HCT116 (cell line): ENCODE measurements around the gene IL18. TPM values are rescaled to one million over a fixed set of nuclear protein-coding genes. Genes with fewer than 3 reads are reported as not detected.

ENCODE experiments used
- ATAC-seq: fragments of 200-7000 bp; cut with Tn5 transposase; 2 replicates; pipeline ENCODE4 v1.9.1; 2020; ENCODE audit warnings: mild to moderate bottlenecking, moderate library complexity
- BruUV-seq: library from RNA; stranded (reverse); fragments of 400-500 nt; replicated peaks from 2 replicates; lab custom pipeline; 2021; lab: Mats Ljungman, UMichigan
- CTCF ChIA-PET: fragments of 300-600 bp; sonication (Branson Sonifier 250); formaldehyde crosslinking; loops from one replicate; lab custom pipeline; 2021; ENCODE audit warnings: antibody characterized with exemption; lab: Charles Lee
- POLR2A ChIA-PET: fragments of 300-600, 350-600 bp; sonication (Branson Sonifier 250); formaldehyde crosslinking; loops from one replicate; lab custom pipeline; 2021; ENCODE audit warnings: antibody characterized with exemption; lab: Charles Lee
- RAD21 ChIA-PET, 2 experiments: fragments of 300-600 bp; sonication (Branson Sonifier 250); formaldehyde crosslinking; loops; one replicate each; lab custom pipeline; 2023; ENCODE audit warnings: low total read pairs in 2 of 2; ENCODE audit not compliant: uncharacterized antibody in 2 of 2, unreplicated experiment in 2 of 2, low non-redundant PET in 1 of 2; lab: Charles Lee
- DNase-seq: peaks from one replicate; pipeline ENCODE4 v3.0.0-alpha.2; 2010; ENCODE audit warnings: low read depth, low spot score
- H2AFZ ChIP-seq: fragments of 200-600 bp; shearing (Covaris generic), sonication (generic); 2 replicates; pipeline ENCODE4 v1.6.1; 2017; ENCODE audit warnings: low read depth, mixed run types, mixed read lengths, antibody characterized with exemption, low read length; ENCODE audit not compliant: poor library complexity, severe bottlenecking
- H3K27ac ChIP-seq: 2 replicates; pipeline ENCODE4 v1.5.1; 2012; ENCODE audit warnings: low read depth, low read length
- H3K27me3 ChIP-seq: fragments of 200-600 bp; sonication (generic); 2 replicates; pipeline ENCODE4 v1.6.1; 2016; ENCODE audit warnings: mixed run types, low read length, mixed read lengths; ENCODE audit not compliant: insufficient read depth
- H3K36me3 ChIP-seq, 2 experiments: fragments of 200-500 bp in 1 of 2; fragments of 200-600 bp in 1 of 2; sonication (Bioruptor generic) in 1 of 2; sonication (generic) in 1 of 2; 2 replicates each; pipeline versions ENCODE4 v1.5.1 to v1.6.1; 2014 to 2016; ENCODE audit warnings: low read length in 2 of 2, inconsistent platforms in 1 of 2, mixed read lengths in 1 of 2, mixed run types in 1 of 2; ENCODE audit not compliant: insufficient read depth in 2 of 2, control insufficient read depth in 1 of 2
- H3K4me1 ChIP-seq, 2 experiments: fragments of 200-600 bp in 1 of 2; sonication (generic) in 1 of 2; 2 replicates each; pipeline versions ENCODE4 v1.5.1 to v1.6.1; 2012 to 2017; ENCODE audit warnings: low read length in 2 of 2, inconsistent platforms in 1 of 2, mild to moderate bottlenecking in 1 of 2, mixed read lengths in 1 of 2, mixed run types in 1 of 2, moderate library complexity in 1 of 2; ENCODE audit not compliant: insufficient read depth in 2 of 2, control insufficient read depth in 1 of 2
- H3K4me2 ChIP-seq: fragments of 200-600 bp; sonication (generic); 2 replicates; pipeline ENCODE4 v1.6.1; 2017; ENCODE audit warnings: mixed run types, low read length, mixed read lengths
- H3K4me3 ChIP-seq, 2 experiments: fragments of 200-600 bp in 1 of 2; sonication (generic) in 1 of 2; replicated peaks in 1 of 2; 2 replicates each; pipeline ENCODE4 v1.5.1; 2011 to 2016; ENCODE audit warnings: low read length in 2 of 2, control low read depth in 1 of 2, low read depth in 1 of 2, mild to moderate bottlenecking in 1 of 2, mixed read lengths in 1 of 2, mixed run types in 1 of 2
- H3K79me2 ChIP-seq: fragments of 200-600 bp; sonication (generic); 2 replicates; pipeline ENCODE4 v1.6.1; 2017; ENCODE audit warnings: mild to moderate bottlenecking, mixed run types, low read length, moderate library complexity, mixed read lengths; ENCODE audit not compliant: insufficient read depth
- H3K9ac ChIP-seq: fragments of 200-600 bp; sonication (generic); 2 replicates; pipeline ENCODE4 v1.6.1; 2016; ENCODE audit warnings: low read length, mixed read lengths
- H3K9me2 ChIP-seq: fragments of 200-600 bp; sonication (generic), shearing (Covaris generic); 2 replicates; pipeline ENCODE4 v1.6.1; 2017; ENCODE audit warnings: mixed run types, mild to moderate bottlenecking, moderate library complexity; ENCODE audit not compliant: insufficient read depth
- H3K9me3 ChIP-seq, 2 experiments: fragments of 200-500 bp in 1 of 2; fragments of 200-600 bp in 1 of 2; sonication (Bioruptor generic) in 1 of 2; sonication (generic) in 1 of 2; 2 replicates each; pipeline ENCODE4 v1.6.1; 2014 to 2017; ENCODE audit warnings: low read length in 2 of 2, mixed read lengths in 2 of 2, inconsistent platforms in 1 of 2, low read depth in 1 of 2, mild to moderate bottlenecking in 1 of 2, mixed run types in 1 of 2, moderate library complexity in 1 of 2; ENCODE audit not compliant: control insufficient read depth in 1 of 2, insufficient read depth in 1 of 2
- H4K20me1 ChIP-seq: fragments of 200-600 bp; sonication (generic), shearing (Covaris generic); 2 replicates; pipeline ENCODE4 v1.6.1; 2017; ENCODE audit warnings: mixed run types, mild to moderate bottlenecking, moderate library complexity; ENCODE audit not compliant: insufficient read depth
- CBX3 ChIP-seq: IDR thresholded peaks from 2 replicates; pipeline ENCODE4 v1.6.1; 2012; ENCODE audit warnings: low read depth
- CEBPB ChIP-seq: IDR thresholded peaks from 2 replicates; pipeline ENCODE4 v1.6.1; 2012; ENCODE audit warnings: low read depth
- EGR1 ChIP-seq: IDR thresholded peaks from 2 replicates; pipeline ENCODE4 v1.6.1; 2012; ENCODE audit warnings: low read depth
- ELF1 ChIP-seq: IDR thresholded peaks from 2 replicates; pipeline ENCODE4 v1.6.1; 2012; ENCODE audit warnings: low read depth, borderline replicate concordance
- EZH2 ChIP-seq: fragments of 200-600 bp; sonication (generic); IDR thresholded peaks from 2 replicates; pipeline ENCODE4 v1.6.1; 2017; ENCODE audit warnings: antibody characterized with exemption, mixed run types
- EZH2phosphoT487 ChIP-seq: fragments of 200-600 bp; IDR thresholded peaks from 2 replicates; pipeline ENCODE4 v1.6.1; 2018; ENCODE audit warnings: antibody characterized with exemption, borderline replicate concordance
- FOSL1 ChIP-seq: IDR thresholded peaks from 2 replicates; pipeline ENCODE4 v1.6.1; 2012; ENCODE audit warnings: low read depth
- JUND ChIP-seq: IDR thresholded peaks from 2 replicates; pipeline ENCODE4 v1.6.1; 2012
- POLR2A ChIP-seq: IDR thresholded peaks from 2 replicates; pipeline ENCODE4 v1.7.0; 2011; ENCODE audit warnings: borderline replicate concordance; ENCODE audit not compliant: insufficient read depth, insufficient read length; ENCODE audit errors: extremely low read depth
- RAD21 ChIP-seq: IDR thresholded peaks from 2 replicates; pipeline ENCODE4 v1.6.1; 2012; ENCODE audit warnings: low read depth, mild to moderate bottlenecking
- SIN3A ChIP-seq: IDR thresholded peaks from 2 replicates; pipeline ENCODE4 v1.6.1; 2012; ENCODE audit warnings: low read depth
- SP1 ChIP-seq: IDR thresholded peaks from 2 replicates; pipeline ENCODE4 v1.6.1; 2012; ENCODE audit warnings: low read depth
- SRF ChIP-seq: IDR thresholded peaks from 2 replicates; pipeline ENCODE4 v1.6.1; 2012; ENCODE audit warnings: low read depth
- TCF7L2 ChIP-seq: IDR thresholded peaks from 2 replicates; pipeline ENCODE4 v1.7.0; 2011; ENCODE audit warnings: borderline replicate concordance, inconsistent platforms; ENCODE audit not compliant: insufficient read depth, insufficient read length; ENCODE audit errors: extremely low read depth
- ZBTB33 ChIP-seq: IDR thresholded peaks from 2 replicates; pipeline ENCODE4 v1.6.1; 2011; ENCODE audit warnings: mild to moderate bottlenecking, low read length, moderate library complexity; ENCODE audit not compliant: insufficient replicate concordance; ENCODE audit errors: extremely low read depth
- ZNF274 ChIP-seq: fragments of 200-500 bp; sonication (Bioruptor generic); IDR thresholded peaks from 2 replicates; pipeline ENCODE4 v1.6.1; 2014; ENCODE audit warnings: mild to moderate bottlenecking, low read depth, low read length, inconsistent platforms
- intact Hi-C: fragments of 100-400 bp; cut with micrococcal nuclease; formaldehyde crosslinking; loops from 2 replicates; pipeline ENCODE4 v1.10.0; 2022
- total RNA-seq: library from RNA; stranded (reverse); gene quantifications from one replicate; pipeline ENCODE4 v1.2.1, GENCODE V29; 2021; ENCODE audit not compliant: unreplicated experiment
- TF ChIP-seq, protein P1 (sequence below): IDR thresholded peaks from 2 replicates; pipeline ENCODE4 v1.6.1; 2012
- TF ChIP-seq, protein P2 (sequence below): IDR thresholded peaks from 2 replicates; pipeline ENCODE4 v1.6.1; 2012

Gene IL18
- total RNA-seq, 1 experiment from 2014 or later, result 112 TPM

- CTCF ChIA-PET, result no interaction called here
- TF ChIP-seq EZH2 (no peak), ELF1 (no peak)
- intact Hi-C loops, result no loop called here
- POLR2A ChIA-PET, result no interaction called here
- H3K27ac ChIP-seq, result no peak overlapping the region
- BruUV-seq, result no TSS peak
- H3K9me3 ChIP-seq, result no peaks in the 10 kb centered on the region
- H3K79me2 ChIP-seq, result no peaks in the 10 kb centered on the region
- RAD21 ChIA-PET, result no interaction called here
- H3K4me3 ChIP-seq, result no peak overlapping the region
- no peaks in the 10 kb centered on the region for H3K27me3 ChIP-seq
- H3K9me2 ChIP-seq, result no peaks in the 10 kb centered on the region
- no peaks in the 10 kb centered on the region; a peak in 1 of 4 replicates for H3K4me1 ChIP-seq
- no peak overlapping the region for H2AFZ ChIP-seq
- DNase-seq, result no peak
- H3K9ac ChIP-seq, result no peak overlapping the region
- ATAC-seq, result no peak
- no peaks in the 10 kb centered on the region for H3K36me3 ChIP-seq
- no peak overlapping the region for H3K4me2 ChIP-seq
- no peaks in the 10 kb centered on the region for H4K20me1 ChIP-seq
These were observed 22.4 kb upstream of the IL18 start for GRCh38 chr11:112186304-112186703.

DNA sequence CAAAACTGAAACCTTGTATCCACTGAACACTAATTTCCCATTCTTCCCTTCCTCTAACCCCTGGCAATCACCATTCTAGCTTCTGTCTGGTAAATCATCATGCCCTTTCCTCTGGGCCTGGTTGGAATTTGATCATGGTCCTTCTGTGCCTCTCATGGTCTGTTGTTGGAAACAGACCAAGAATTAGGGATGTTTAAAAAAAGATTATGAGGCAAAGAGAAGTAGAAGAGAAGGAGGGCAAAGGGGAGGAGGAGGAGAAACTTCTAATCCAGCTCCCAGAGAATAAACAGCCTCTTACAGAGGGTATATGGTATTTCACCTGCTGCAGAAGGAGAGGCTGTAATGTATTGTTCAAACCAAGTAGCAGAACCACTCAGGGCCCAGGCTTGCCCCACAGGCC lies 22.0 kb upstream of the IL18 start:
- H3K4me2 ChIP-seq, result no peak overlapping the region
- no peaks in the 10 kb centered on the region for H3K36me3 ChIP-seq
- ChIA-PET RAD21 (no interaction called here), POLR2A (no interaction called here), CTCF (no interaction called here)
- no peaks in the 10 kb centered on the region for H3K27me3 ChIP-seq
- H3K9me3 ChIP-seq, result no peaks in the 10 kb centered on the region
- H3K4me1 ChIP-seq, result no peaks in the 10 kb centered on the region; a peak in 1 of 4 replicates
- H3K27ac ChIP-seq, result no peak overlapping the region
- H3K79me2 ChIP-seq, result no peaks in the 10 kb centered on the region
- intact Hi-C loops, result no loop called here
- no peaks in the 10 kb centered on the region for H4K20me1 ChIP-seq
- no peak overlapping the region for H3K4me3 ChIP-seq
- no TSS peak for BruUV-seq
- DNase-seq (no peak), ATAC-seq (no peak)
- H3K9ac ChIP-seq, result no peak overlapping the region
- H3K9me2 ChIP-seq, result no peaks in the 10 kb centered on the region
- H2AFZ ChIP-seq, result no peak overlapping the region
- TF ChIP-seq FOSL1, result no peak
- TF ChIP-seq CBX3, result no peak
- TF ChIP-seq SIN3A, result no peak
- TF ChIP-seq RAD21, result no peak
- TF ChIP-seq JUND, result no peak
- no peak for TF ChIP-seq EGR1
- TF ChIP-seq SP1, result no peak
- TF ChIP-seq CEBPB, result no peak
- no peak for TF ChIP-seq SRF
- no peak for TF ChIP-seq POLR2A
- TF ChIP-seq, protein P1, sequence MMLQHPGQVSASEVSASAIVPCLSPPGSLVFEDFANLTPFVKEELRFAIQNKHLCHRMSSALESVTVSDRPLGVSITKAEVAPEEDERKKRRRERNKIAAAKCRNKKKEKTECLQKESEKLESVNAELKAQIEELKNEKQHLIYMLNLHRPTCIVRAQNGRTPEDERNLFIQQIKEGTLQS, result no peak
- TF ChIP-seq EZH2phosphoT487, result no peak
- TF ChIP-seq ELF1, result no peak
- TF ChIP-seq ZNF274, result no peak
- no peak for TF ChIP-seq TCF7L2
- no peak for TF ChIP-seq ZBTB33
- TF ChIP-seq, protein P2, sequence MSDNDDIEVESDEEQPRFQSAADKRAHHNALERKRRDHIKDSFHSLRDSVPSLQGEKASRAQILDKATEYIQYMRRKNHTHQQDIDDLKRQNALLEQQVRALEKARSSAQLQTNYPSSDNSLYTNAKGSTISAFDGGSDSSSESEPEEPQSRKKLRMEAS, result no peak
